Progenitor cell of endocrine pancreas (in vitro differentiated cells): ENCODE data around the gene DENND1A. TPM values are rescaled to one million over a fixed set of nuclear protein-coding genes. Genes with fewer than 3 reads are reported as not detected.

Experiments
- DNase-seq: peaks from one replicate; pipeline ENCODE4 v3.0.0; 2021; ENCODE audit warnings: low spot score; ENCODE audit not compliant: unreplicated experiment
- H3K27ac Mint-ChIP-seq: 2 replicates; pipeline ENCODE4 v1.8.0; 2021; ENCODE audit warnings: mild to moderate bottlenecking, moderate library complexity, mixed read lengths
- H3K27me3 Mint-ChIP-seq: 2 replicates; pipeline ENCODE4 v1.8.0; 2021; ENCODE audit warnings: mixed read lengths
- H3K36me3 Mint-ChIP-seq: 2 replicates; pipeline ENCODE4 v1.8.0; 2022; ENCODE audit warnings: mixed read lengths; ENCODE audit not compliant: insufficient read depth
- H3K4me1 Mint-ChIP-seq: 2 replicates; pipeline ENCODE4 v1.8.0; 2021; ENCODE audit warnings: low read depth, mixed read lengths
- H3K4me3 Mint-ChIP-seq: 2 replicates; pipeline ENCODE4 v1.8.0; 2021; ENCODE audit warnings: low read depth, mild to moderate bottlenecking, moderate library complexity, mixed read lengths
- H3K9me3 Mint-ChIP-seq: 2 replicates; pipeline ENCODE4 v1.8.0; 2021; ENCODE audit warnings: low read depth, mixed read lengths
- total RNA-seq: library from RNA; stranded (reverse); gene quantifications from 2 replicates; pipeline ENCODE4 v1.2.1, GENCODE V29; 2021
- TF ChIP-seq, protein P1 (sequence below): fragments of 200-600 bp; sonication (generic); IDR thresholded peaks from one replicate; pipeline ENCODE4 v1.5.0; 2021; ENCODE audit warnings: antibody characterized with exemption, mild to moderate bottlenecking; ENCODE audit not compliant: unreplicated experiment

Gene DENND1A
- total RNA-seq, 1 donor from 2014 or later, result 20.1 TPM

DNA sequence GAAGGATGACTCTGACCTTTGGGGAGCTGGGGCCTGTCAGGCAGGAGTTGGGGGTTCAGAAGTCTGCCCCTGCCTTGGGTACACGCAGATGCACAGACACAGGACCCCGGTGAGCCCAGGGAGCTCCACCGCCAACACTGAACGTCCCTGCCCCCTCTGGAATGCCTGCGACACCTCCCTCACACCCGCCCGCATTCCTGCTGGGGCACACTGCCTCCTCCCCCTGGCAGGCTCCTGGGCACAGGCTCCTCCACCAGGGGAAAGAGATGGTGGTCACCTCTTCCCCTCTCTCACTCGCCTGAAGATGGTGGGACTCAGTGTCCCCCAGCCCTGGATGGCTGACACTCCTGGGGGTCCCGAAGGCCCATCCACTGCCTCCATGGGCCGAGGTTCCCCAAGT lies 561.9 kb downstream of the DENND1A start:
- Mint-ChIP-seq H3K27me3 (peaks cover 28% of the 10 kb centered on the region), H3K36me3 (peaks cover 9% of the 10 kb centered on the region), H3K9me3 (no peaks in the 10 kb centered on the region), H3K4me1 (peaks cover 4% of the 10 kb centered on the region), H3K27ac (no peak overlapping the region), H3K4me3 (no peak overlapping the region)
- DNase-seq, result no peak
- TF ChIP-seq, protein P1, sequence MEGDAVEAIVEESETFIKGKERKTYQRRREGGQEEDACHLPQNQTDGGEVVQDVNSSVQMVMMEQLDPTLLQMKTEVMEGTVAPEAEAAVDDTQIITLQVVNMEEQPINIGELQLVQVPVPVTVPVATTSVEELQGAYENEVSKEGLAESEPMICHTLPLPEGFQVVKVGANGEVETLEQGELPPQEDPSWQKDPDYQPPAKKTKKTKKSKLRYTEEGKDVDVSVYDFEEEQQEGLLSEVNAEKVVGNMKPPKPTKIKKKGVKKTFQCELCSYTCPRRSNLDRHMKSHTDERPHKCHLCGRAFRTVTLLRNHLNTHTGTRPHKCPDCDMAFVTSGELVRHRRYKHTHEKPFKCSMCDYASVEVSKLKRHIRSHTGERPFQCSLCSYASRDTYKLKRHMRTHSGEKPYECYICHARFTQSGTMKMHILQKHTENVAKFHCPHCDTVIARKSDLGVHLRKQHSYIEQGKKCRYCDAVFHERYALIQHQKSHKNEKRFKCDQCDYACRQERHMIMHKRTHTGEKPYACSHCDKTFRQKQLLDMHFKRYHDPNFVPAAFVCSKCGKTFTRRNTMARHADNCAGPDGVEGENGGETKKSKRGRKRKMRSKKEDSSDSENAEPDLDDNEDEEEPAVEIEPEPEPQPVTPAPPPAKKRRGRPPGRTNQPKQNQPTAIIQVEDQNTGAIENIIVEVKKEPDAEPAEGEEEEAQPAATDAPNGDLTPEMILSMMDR, result no peak

DNA sequence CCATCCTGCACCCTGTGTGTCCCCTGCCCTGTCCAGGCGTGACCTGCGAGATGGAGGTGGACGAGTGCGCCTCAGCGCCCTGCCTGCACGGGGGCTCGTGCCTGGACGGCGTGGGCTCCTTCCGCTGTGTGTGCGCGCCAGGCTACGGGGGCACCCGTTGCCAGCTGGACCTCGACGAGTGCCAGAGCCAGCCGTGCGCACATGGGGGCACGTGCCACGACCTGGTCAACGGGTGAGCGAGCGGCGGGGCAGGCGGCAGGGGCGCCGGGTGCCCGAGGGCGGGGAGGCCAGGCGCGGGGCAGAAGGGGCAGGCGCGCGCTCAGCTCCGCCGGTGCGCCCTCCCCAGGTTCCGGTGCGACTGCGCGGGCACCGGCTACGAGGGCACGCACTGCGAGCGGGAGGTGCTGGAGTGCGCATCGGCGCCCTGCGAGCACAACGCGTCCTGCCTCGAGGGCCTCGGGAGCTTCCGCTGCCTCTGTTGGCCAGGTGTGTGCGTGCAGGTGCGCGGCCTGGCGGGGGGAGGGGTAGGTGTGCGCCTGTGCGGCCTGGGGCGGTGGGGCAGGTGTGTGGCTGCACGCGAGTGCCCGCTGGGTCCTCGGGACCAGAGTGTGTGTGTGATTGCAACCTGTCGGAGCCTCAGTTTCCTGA lies 563.9 kb downstream of the DENND1A start:
- Mint-ChIP-seq H3K36me3 (peaks cover 5% of the 10 kb centered on the region), H3K4me1 (peaks cover 7% of the 10 kb centered on the region), H3K27me3 (peaks cover 14% of the 10 kb centered on the region), H3K27ac (no peak overlapping the region), H3K4me3 (no peak overlapping the region), H3K9me3 (no peaks in the 10 kb centered on the region)
- DNase-seq, result no peak
- TF ChIP-seq, protein P1, result no peak

DNA sequence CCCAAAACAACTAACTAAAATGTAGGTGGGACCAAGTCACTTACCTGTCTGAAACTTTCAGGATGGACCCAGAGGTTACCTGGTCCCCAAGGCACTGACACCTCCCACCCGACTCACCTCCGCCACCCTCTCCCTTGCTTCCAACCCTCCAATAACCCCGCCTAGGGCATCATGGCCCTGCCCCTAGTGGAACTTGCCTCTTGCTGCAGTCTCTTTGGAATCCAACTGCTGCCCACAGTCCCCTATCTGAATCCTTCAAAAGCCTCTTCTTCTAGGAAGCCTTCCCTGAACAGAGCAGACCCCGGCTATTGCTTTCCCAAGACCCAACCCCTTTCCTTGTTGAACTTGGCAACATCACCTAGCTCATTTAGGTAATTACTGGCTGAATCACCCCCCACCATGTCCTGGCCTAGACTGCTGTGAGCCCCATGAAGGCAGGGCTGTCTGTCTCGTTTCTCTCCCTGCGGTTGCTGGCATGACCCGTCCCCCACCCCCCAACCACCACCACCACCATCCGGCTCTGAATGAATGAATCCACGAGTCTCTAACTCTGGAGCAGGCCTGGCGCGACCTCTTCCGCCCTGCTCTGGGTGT lies 564.5 kb downstream of the DENND1A start:
- no peak overlapping the region for H3K4me3 Mint-ChIP-seq

DNA sequence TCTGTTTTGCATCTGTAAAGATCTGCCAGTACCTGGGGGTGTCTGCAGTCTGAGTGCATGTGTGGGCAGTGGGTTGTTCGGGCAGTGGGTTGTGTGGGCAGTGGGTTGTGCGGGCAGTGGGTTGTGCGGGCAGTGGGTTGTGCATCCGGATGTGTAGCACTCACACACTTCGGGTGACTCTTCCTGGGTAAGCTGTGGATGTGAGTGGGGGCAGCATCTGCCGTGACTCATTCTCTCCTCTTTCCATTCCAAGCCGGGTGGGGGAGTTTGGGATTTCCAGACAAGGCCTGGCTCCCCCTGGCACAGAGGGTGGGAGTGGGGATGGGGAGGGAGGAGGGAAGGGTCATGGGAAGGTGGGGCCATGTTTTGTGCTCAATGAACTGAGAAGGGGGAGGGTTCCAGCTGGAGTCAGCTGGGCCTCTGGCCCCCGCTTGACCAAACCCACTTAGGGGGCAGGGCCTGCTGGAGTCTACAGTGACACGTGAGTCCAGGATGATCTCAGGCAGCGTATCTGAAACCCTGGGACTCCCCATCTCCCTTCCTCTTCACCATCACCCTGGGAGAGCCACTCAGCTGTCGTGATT lies 565.6 kb downstream of the DENND1A start:
- TF ChIP-seq, protein P1, result no peak
- H3K27me3 Mint-ChIP-seq, result peaks cover 10% of the 10 kb centered on the region
- H3K36me3 Mint-ChIP-seq, result peaks cover 2% of the 10 kb centered on the region
- H3K4me3 Mint-ChIP-seq, result no peak overlapping the region
- no peaks in the 10 kb centered on the region for H3K9me3 Mint-ChIP-seq
- H3K27ac Mint-ChIP-seq, result peak overlapping the region; percentile 13
- DNase-seq, result no peak
- peaks cover 18% of the 10 kb centered on the region for H3K4me1 Mint-ChIP-seq

More for the DNA sequence above, 564.5 kb downstream of the DENND1A start:
- Mint-ChIP-seq H3K27me3 (peaks cover 14% of the 10 kb centered on the region), H3K36me3 (peaks cover 5% of the 10 kb centered on the region), H3K4me1 (peaks cover 10% of the 10 kb centered on the region), H3K27ac (no peak overlapping the region), H3K9me3 (no peaks in the 10 kb centered on the region)
- TF ChIP-seq, protein P1, result peak; percentile 43
- no peak for DNase-seq

DNA sequence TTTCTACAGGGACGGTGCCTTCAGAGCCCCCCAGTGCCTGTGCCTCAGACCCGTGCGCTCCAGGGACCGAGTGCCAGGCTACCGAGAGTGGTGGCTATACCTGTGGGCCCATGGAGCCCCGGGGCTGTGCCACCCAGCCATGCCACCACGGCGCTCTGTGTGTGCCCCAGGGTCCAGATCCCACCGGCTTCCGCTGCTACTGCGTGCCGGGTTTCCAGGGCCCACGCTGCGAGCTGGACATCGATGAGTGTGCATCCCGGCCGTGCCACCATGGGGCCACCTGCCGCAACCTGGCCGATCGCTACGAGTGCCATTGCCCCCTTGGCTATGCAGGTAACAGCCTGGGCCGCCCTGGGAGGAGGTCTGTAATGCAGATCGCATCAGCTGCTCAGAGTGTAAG lies 567.1 kb downstream of the DENND1A start:
- TF ChIP-seq, protein P1, result no peak
- Mint-ChIP-seq H3K4me1 (peaks cover 29% of the 10 kb centered on the region), H3K36me3 (peaks cover 2% of the 10 kb centered on the region), H3K4me3 (no peak overlapping the region), H3K27me3 (peaks cover 8% of the 10 kb centered on the region), H3K9me3 (no peaks in the 10 kb centered on the region), H3K27ac (no peak overlapping the region)
- DNase-seq, result no peak
